PC-9 (cell line): Measurements from ENCODE around the gene ACAD11.

Source experiments
- EZH2 ChIP-seq: fragments of 200-600 bp; sonication (generic); IDR thresholded peaks from 2 replicates; pipeline ENCODE4 v1.8.0; 2017; ENCODE audit warnings: antibody characterized with exemption, low read depth
- TF ChIP-seq, protein P1 (sequence below): fragments of 200-600 bp; sonication (generic); conservative IDR thresholded peaks from 2 replicates; pipeline ENCODE4 v1.6.1; 2017; ENCODE audit warnings: mixed run types, antibody characterized with exemption, mild to moderate bottlenecking, moderate library complexity

DNA sequence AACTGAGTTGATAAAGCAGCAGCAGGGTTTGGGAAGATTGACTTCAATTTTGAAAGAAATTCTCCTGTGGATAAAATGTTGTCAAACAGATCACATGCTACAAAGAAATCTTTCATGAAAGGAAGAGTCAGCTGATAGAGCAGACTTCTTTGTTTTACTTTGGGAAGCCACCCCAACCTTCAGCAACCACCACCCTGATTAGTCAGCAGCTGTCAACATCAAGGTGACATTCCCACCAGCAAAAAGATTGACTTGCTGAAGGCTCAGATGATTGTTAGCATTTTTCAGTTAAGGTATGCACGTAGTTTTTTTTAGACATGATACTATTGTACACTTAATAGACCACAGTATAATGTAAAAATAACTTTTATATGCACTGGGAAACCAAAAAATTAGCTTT, 150.1 kb downstream of the ACAD11 start:
- TF ChIP-seq, protein P1, sequence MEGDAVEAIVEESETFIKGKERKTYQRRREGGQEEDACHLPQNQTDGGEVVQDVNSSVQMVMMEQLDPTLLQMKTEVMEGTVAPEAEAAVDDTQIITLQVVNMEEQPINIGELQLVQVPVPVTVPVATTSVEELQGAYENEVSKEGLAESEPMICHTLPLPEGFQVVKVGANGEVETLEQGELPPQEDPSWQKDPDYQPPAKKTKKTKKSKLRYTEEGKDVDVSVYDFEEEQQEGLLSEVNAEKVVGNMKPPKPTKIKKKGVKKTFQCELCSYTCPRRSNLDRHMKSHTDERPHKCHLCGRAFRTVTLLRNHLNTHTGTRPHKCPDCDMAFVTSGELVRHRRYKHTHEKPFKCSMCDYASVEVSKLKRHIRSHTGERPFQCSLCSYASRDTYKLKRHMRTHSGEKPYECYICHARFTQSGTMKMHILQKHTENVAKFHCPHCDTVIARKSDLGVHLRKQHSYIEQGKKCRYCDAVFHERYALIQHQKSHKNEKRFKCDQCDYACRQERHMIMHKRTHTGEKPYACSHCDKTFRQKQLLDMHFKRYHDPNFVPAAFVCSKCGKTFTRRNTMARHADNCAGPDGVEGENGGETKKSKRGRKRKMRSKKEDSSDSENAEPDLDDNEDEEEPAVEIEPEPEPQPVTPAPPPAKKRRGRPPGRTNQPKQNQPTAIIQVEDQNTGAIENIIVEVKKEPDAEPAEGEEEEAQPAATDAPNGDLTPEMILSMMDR: no peak
- no peak for TF ChIP-seq EZH2
